Thoracic aorta (tissue), 2 donors: Measurements from ENCODE around the gene ACTA1. TPM values are rescaled to one million over a fixed set of nuclear protein-coding genes. Genes with fewer than 3 reads are reported as not detected.

ENCODE experiments used
- ATAC-seq: fragments of 150-250 bp; one replicate; pipeline ENCODE4 v1.8.0; 2017; ENCODE audit warnings: low read depth; ENCODE audit not compliant: insufficient number of reproducible peaks, low FRiP score
- DNase-seq: peaks from one replicate; pipeline ENCODE4 v3.0.0-alpha.2; 2020; ENCODE audit warnings: low spot score
- H3K27ac ChIP-seq, 2 donors: fragments of 200-600 bp; sonication (generic); 1 replicate in 1 of 2; 2 replicates in 1 of 2; pipeline ENCODE4 v1.5.1; 2016; ENCODE audit warnings: mild to moderate bottlenecking in 2 of 2, moderate library complexity in 2 of 2
- H3K27me3 ChIP-seq: fragments of 200-600 bp; sonication (generic); replicated peaks from 2 replicates; pipeline ENCODE4 v1.6.0; 2016; ENCODE audit warnings: mild to moderate bottlenecking; ENCODE audit not compliant: insufficient read depth
- H3K36me3 ChIP-seq: fragments of 200-600 bp; sonication (generic); one replicate; pipeline ENCODE4 v1.5.1; 2016
- H3K4me1 ChIP-seq, 2 donors: fragments of 200-600 bp; sonication (generic); 1 replicate in 1 of 2; 2 replicates in 1 of 2; pipeline versions ENCODE4 v1.5.1 to v1.6.0; 2016; ENCODE audit warnings: low read depth in 2 of 2, mild to moderate bottlenecking in 1 of 2; ENCODE audit not compliant: control insufficient read depth in 1 of 2
- H3K4me3 ChIP-seq: fragments of 200-600 bp; sonication (generic); 2 replicates; pipeline ENCODE4 v1.5.1; 2016; ENCODE audit warnings: mild to moderate bottlenecking
- H3K9me3 ChIP-seq: fragments of 200-600 bp; sonication (generic); 2 replicates; pipeline ENCODE4 v1.5.1; 2016
- total RNA-seq, 2 donors: library from RNA; depleted of rRNA; stranded (reverse); fragments of >200 nt; gene quantifications; one replicate each; pipeline versions ENCODE4 v1.1.0 to v1.2.3, GENCODE V29; 2016
- TF ChIP-seq, protein P1 (sequence below): fragments of 200-600 bp; sonication (generic); IDR thresholded peaks from one replicate; pipeline ENCODE4 v1.5.1; 2019; ENCODE audit warnings: antibody characterized with exemption

The ACTA1 gene
- total RNA-seq, 2 donors from 2014 or later = 0.99 to 2.3 TPM

DNA sequence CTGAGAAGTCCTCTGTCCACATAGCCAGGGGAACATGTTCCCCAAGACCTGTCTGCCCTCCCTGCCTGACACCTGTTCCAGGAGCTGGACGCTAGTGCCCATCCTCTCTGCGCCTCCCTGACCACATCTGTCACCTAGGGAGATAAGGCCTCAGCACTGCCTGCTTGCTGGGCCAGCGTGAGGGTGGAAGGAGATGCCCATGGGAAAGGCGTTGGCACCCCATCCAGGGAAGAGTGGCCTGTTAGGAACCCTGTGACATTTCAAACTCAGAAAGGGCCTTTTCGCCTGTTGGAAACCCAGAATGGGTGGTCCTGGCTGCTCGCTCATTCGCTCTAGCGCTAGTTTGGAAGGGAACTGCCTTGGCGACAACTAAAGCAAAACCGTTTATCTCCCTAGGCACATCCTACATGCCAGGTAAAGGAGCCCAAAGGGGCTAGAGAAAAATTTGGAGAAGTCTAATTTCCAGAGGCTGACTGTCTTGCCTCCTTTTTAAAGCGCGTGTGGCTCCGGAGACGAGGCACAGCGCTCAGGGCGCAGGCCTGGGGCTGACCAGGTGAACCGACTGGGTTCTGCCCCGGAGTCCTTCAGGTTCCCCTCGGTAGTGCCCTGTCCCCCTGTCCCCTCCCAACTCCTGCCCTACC is 410 bp downstream of the ACTA1 start:
- DNase-seq = no peak
- Histone ChIP-seq H3K36me3 (no peaks in the 10 kb centered on the region), H3K4me1 (peaks cover 32 to 37% of the 10 kb centered on the region in 2 donors), H3K27me3 (peaks cover 12% of the 10 kb centered on the region), H3K9me3 (no peaks in the 10 kb centered on the region), H3K27ac (no peak overlapping the region), H3K4me3 (peak overlapping the region; percentile 49)
- ATAC-seq = no peak
- TF ChIP-seq, protein P1, sequence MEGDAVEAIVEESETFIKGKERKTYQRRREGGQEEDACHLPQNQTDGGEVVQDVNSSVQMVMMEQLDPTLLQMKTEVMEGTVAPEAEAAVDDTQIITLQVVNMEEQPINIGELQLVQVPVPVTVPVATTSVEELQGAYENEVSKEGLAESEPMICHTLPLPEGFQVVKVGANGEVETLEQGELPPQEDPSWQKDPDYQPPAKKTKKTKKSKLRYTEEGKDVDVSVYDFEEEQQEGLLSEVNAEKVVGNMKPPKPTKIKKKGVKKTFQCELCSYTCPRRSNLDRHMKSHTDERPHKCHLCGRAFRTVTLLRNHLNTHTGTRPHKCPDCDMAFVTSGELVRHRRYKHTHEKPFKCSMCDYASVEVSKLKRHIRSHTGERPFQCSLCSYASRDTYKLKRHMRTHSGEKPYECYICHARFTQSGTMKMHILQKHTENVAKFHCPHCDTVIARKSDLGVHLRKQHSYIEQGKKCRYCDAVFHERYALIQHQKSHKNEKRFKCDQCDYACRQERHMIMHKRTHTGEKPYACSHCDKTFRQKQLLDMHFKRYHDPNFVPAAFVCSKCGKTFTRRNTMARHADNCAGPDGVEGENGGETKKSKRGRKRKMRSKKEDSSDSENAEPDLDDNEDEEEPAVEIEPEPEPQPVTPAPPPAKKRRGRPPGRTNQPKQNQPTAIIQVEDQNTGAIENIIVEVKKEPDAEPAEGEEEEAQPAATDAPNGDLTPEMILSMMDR = no peak

DNA sequence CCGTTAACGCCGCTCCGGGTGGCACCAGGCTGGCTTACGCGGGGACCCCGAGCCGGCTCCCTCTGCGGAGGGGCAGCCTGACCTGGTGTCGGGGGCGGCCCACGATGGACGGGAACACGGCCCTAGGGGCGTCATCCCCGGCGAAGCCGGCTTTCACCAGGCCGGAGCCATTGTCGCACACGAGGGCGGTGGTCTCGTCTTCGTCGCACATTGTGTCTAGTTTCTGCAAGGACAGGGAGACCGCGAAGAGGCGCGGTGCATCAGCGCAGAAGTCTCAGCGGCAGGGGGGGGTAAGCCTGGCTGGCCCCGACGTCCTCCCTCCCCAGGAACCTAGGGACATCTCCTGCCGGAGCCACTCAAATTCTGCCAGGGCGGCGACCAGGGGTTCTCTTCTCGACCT is 989 bp downstream of the ACTA1 start:
- no peak for ATAC-seq

DNA sequence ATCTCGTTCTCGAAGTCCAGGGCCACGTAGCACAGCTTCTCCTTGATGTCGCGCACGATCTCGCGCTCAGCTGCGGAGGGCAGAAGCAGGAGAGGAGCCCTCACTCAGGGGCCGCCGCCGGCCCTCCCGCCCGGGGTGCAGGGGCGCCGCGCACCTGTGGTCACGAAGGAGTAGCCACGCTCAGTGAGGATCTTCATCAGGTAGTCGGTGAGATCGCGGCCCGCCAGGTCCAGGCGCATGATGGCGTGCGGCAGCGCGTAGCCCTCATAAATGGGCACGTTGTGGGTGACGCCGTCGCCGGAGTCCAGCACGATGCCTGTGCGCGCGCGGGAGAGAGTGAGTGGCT is 1.8 kb downstream of the ACTA1 start:
- Histone ChIP-seq H3K4me3 (peak overlapping the region; percentile 46), H3K27me3 (peaks cover 12% of the 10 kb centered on the region)
- DNase-seq = no peak

More for the DNA sequence above, 989 bp downstream of the ACTA1 start:
- H3K27ac ChIP-seq = no peak overlapping the region
- no peaks in the 10 kb centered on the region for H3K36me3 ChIP-seq
- peaks cover 32 to 37% of the 10 kb centered on the region in 2 donors for H3K4me1 ChIP-seq
- H3K27me3 ChIP-seq = peaks cover 12% of the 10 kb centered on the region
- DNase-seq = no peak
- no peaks in the 10 kb centered on the region for H3K9me3 ChIP-seq
- TF ChIP-seq, protein P1 = no peak
- no peak overlapping the region for H3K4me3 ChIP-seq

DNA sequence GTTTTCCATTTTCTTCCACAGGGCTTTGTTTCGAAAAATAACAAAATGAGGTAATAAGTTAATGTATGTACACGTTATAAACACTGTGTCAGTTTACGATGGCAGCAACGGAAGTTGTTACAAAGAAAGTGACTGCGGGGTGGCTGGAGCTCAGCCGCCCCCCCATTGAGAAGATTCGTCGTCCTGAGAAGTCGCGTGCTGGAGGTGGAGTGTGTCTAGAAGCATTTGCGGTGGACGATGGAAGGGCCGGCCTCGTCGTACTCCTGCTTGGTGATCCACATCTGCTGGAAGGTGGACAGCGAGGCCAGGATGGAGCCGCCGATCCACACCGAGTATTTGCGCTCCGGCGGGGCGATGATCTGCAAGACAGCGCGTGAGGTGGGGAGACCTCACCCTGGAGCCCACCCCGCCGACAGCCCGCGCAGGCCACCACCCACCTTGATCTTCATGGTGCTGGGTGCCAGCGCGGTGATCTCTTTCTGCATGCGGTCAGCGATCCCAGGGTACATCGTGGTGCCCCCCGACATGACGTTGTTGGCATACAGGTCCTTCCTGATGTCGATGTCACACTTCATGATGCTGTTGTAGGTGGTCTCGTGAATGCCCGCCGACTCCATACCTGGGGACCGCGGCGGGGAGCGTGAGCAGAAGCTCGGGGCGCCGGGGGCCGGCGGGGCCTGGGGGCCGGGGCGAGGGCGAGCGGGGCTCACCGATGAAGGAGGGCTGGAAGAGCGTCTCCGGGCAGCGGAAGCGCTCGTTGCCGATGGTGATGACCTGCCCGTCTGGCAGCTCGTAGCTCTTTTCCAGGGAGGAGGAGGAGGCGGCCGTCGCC is 2.4 kb downstream of the ACTA1 start:
- Histone ChIP-seq H3K36me3 (no peaks in the 10 kb centered on the region), H3K4me1 (peaks cover 32 to 37% of the 10 kb centered on the region in 2 donors), H3K27ac (no peak overlapping the region), H3K4me3 (peak overlapping the region; percentile 46), H3K9me3 (no peaks in the 10 kb centered on the region), H3K27me3 (peaks cover 12% of the 10 kb centered on the region)
- DNase-seq (no peak), ATAC-seq (no peak)
- TF ChIP-seq, protein P1 = no peak

More for the DNA sequence above, 1.8 kb downstream of the ACTA1 start:
- Histone ChIP-seq H3K4me1 (peaks cover 32 to 37% of the 10 kb centered on the region in 2 donors), H3K36me3 (no peaks in the 10 kb centered on the region), H3K9me3 (no peaks in the 10 kb centered on the region), H3K27ac (no peak overlapping the region)
- no peak for ATAC-seq
- TF ChIP-seq, protein P1 = no peak

DNA sequence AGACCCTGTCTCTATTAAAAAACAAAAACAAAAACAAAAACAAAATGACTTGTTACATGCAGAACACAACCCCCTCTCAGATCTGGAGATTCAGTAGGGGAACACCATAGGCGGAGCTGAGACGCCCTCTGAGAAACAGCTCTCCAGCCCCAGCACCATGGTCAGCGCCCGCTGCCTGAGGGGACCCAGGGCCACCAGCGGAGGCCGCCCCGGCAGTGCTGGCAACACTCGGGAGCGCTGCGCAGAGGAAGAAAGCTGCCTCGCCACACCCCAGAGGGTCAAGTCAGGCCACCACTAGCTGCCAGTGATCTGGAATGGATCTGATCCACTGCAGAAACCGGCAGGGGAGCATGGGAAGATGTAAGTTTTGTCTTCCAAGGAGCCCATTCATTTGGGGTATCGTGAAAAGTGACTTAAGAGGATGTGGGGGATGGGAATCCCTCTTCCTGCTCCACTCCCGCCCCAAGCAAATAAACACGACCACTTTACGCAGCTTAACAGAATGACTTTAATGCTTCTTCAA is 3.1 kb downstream of the ACTA1 start:
- Histone ChIP-seq H3K4me3 (peak overlapping the region; percentile 13), H3K27me3 (peaks cover 12% of the 10 kb centered on the region), H3K9me3 (no peaks in the 10 kb centered on the region), H3K36me3 (no peaks in the 10 kb centered on the region), H3K4me1 (peaks cover 32 to 37% of the 10 kb centered on the region in 2 donors), H3K27ac (no peak overlapping the region)
- no peak for ATAC-seq
- TF ChIP-seq, protein P1 = no peak
- DNase-seq = no peak
